HG02588 (cell line): ENCODE measurements around the gene BID.
"Not testable (repeated sequence)": the region's sequence is repeated elsewhere in the genome, so short reads cannot be mapped to it uniquely, and the experiment has no call there.

Experiments
- ATAC-seq: cut with Tn5 transposase; IDR thresholded peaks from one replicate; pipeline ENCODE4 v1.9.1; 2021; ENCODE audit warnings: mild to moderate bottlenecking, moderate library complexity; ENCODE audit not compliant: unreplicated experiment

Gene BID

DNA sequence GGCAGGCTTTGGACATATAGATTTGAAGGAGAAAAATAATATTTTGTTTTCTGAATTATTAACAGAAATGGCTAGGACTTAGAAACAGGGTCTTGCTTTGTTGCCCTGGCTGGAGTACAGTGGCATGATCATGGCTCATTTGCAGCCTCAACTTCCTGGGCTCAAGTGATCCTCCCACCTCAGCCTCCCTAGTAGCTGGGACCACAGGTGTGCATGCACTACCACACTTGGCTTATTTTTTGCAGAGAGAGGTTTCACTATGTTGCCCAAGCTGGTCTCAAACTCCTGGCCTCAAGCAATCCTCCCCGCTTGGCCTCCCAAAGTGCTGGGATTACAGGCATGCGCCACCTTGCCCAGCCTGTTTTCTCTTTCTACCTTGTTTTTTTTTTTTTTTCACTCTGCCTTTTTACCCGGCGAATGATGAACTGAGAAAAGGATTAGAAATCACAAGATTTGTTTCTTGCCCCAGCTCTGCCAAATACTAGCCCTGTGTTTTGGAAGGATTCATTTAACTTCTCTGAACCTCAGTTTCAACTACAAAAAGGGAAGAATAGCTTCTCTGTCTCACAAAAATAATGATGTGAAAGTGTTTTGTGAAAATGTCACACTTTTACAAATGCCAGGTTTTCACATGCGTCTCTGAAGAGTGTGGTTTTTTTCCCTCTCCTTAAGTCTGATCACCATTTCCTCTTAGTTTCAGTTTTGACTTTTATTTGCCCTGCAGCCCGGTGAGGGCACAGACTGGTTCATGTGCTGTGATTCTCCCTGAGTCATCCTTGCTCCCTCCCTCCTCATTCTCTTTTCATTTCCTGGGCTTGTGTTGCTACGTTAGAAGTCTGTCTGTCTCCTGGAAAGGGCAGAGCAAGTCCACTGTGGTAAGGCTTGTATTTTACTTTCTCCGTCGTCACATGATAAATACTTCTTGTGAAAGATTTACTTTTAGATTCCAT lies 68.0 kb downstream of the BID start:
- ATAC-seq: no peak

DNA sequence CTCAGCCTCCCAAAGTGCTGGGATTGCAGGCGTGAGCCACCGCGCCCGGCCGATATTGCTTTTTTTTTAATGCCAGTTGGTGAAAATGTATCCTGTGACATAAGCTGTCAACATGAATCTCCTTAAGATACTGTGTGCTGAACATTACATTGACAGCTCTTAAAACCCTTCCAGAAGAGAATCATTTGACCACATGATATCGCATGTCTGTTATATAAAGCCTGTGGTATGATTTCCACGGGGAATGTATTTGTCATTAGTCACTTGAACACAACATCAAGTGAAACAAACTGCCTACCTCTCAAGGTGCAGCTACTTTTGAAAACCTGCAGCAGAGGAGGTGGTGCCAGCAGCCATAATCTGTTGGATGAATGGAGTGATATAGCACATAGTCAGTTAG lies 68.7 kb downstream of the BID start:
- ATAC-seq: no peak

DNA sequence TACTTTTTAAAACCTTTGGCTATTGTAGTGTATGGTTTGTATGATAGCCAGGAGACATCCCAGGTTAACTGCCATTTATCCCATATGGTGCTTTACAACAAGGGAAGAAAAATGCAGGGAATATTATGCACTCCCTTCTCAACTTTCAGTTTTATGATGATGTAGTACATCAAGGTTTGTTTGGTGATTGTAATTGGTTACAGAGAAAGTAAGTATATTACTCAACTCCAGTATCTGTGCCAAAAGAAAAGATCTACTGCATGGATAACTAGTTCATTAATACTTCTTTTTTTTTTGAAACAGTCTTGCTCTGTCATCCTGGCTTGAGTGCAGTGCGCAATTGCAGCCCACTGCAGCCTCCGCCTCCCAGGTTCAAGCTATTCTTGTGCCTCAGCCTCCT lies 70.5 kb downstream of the BID start:
- no peak for ATAC-seq

DNA sequence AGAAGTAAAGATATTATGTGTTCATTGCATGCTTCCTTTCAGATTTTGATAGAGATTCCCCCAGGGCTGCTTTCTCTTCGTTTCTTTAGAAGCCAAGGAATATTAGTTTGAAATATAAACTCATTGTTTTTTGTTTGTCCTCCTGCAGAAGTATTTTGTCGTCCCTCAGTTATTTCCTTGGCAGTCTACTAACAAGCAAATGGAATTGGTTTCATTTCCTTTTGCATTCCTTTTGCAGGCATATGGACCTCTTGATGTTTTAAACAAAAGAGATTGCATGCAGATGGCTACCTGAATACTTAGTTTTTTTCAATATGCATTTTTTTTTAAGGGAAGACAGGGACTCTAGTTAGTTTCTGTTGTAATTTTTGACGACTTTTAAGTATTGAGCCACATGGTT lies 73.5 kb downstream of the BID start:
- no peak for ATAC-seq

DNA sequence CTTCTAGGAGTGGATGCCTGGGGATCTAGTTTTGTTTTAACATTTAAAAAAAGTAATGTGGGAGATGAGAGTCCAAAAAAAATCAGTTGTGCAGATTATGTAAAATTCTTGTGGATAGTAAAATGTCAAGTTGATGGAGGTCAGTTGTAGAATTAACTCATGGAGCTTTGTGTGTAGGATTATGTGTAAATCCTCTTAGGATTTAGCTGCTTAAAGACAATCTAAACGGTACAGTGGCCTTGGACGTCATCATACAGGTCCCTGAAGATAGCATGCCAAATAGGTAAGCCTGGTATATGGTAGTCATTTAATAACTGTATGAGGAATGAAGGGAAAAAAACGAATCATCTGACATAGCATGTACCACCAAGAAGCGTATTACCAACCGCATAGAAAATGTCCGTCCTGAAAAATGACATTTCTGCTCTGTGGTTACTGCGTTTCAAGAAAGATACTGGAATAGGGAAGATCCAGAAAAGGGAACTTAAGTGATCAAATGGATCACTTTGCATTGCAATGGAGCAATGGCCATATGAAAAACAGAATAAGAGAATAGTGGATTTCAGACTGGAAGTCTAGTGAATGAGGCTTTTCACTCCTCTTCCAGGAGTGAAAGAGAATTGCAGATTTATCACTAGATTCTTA lies 74.5 kb downstream of the BID start:
- ATAC-seq: no peak

DNA sequence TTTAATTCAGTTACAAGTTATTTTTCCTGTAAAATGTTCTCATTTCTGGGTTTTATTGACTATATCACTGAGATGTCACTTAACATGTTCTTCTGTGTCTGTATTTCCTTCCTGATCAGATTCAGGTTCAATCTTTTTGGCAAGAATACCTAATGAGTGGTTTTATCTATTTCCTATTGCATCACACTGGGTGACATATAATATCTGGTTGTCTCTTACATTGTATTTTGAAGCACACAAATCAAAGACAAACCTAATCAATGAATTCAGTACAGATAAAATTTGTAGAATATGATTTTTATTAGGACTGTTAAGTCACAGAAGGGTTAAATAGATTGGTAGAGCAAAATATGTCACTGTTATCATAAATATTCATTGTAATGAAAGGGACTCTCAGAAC lies 75.3 kb downstream of the BID start:
- no peak for ATAC-seq

DNA sequence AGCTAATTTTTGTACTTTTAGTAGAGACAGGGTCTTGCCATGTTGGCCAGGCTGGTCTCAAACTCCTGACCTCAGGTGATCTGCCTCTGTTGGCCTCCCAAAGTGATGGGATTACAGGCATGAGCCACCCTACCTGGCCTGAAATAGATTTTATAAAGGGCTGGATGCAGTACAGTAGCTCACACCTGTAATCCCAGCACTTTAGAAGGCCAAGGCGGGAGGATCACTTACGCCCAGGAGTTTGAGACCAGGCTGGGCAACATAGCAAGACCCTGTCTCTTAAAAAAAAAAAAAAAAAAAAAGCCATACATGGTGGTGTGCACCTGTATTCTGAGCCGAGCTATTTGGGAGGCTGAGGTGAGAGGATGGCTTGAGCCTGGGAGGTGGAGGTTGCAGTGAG lies 76.0 kb downstream of the BID start:
- not testable (repeated sequence) for ATAC-seq

DNA sequence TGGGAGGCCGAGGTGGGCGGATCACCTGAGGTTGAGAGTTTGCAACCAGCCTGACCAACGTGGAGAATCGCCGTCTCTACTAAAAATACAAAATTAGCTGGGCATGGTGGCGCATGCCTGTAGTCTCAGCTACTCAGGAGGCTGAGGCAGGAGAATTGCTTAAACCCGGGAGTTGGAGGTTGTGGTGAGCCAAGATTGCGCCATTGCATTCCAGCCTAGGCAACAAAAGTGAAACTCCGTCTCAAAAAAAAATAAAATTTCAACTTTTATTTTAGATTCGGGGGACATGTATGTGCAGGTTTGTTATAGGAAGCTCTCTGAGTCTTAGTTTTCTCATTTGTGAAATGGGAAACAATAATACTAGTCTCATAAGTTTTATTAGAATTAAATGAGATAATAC lies 77.1 kb downstream of the BID start:
- not testable (repeated sequence) for ATAC-seq

DNA sequence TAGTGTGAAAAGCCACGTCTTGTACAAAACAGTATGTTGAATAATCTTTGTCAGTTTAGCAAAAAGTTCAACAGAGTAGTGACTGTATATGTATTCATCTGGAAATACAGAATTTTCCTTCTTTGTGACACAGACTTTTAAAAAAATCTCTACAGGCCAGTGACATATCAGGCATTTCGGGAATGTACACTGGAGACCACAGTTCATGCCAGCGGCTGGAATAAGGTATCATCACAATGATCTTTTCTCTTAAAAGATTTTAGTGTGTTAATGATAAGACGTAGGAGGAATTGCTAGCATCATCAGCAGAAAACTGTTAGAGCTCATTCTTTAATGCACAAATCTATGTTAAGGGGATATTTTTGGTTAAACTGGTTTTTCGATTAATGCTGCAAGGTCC lies 78.3 kb downstream of the BID start:
- ATAC-seq: no peak

DNA sequence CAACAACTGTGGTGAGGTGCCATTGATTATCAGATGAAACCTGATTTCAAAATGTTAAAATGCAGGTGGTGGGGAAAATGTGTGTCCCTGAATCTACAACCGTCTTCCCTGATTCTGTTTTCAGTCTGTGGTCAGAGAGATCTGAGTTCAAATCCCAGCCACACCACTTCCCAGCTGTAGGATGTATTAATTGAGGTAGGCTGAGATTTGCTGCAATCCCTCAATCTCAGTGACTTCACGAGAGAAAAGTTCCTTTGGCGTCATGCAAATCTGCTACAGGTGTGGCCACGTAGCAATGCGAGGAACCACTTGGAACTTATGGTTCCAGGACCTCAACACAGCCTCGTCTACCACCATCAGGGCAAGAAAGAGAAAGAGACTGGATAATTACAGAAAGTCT lies 79.5 kb downstream of the BID start:
- no peak for ATAC-seq

DNA sequence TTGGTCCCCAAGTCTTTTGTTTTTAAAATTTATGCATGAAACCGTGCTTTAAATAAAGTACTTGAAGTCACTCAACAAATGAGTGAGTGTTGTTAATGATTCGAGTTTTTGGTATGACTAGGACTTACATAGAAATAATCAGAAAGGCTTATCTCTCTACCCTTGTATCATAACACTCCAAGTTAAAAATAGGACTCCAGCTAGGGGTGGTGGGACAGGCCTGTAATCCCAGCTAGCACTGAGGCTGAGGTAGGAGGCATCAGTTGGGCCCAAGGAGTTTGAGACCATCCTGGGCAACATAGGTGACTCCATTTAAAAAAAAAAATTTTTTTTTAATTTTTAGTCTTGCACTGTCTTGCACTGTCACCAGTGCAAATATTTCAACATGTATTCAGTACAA lies 80.1 kb downstream of the BID start:
- no peak for ATAC-seq

DNA sequence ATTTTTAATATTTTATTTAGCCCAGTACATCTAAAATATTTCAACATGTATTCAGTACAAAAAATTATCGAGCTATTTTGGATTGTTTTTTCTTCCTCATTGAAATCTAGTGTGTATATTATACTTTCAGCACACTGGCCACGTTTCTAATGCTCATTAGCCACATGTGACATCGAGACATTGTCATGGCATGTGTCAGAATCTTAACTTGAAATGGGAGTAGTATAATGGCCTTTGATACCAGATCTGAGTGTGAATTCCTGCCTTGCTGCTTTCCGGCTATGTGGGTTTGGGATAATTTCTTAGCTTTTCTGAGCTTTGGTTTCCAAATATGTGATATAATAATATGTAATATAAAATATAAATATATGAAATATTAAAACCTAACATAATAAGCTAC lies 81.4 kb downstream of the BID start:
- ATAC-seq: no peak

DNA sequence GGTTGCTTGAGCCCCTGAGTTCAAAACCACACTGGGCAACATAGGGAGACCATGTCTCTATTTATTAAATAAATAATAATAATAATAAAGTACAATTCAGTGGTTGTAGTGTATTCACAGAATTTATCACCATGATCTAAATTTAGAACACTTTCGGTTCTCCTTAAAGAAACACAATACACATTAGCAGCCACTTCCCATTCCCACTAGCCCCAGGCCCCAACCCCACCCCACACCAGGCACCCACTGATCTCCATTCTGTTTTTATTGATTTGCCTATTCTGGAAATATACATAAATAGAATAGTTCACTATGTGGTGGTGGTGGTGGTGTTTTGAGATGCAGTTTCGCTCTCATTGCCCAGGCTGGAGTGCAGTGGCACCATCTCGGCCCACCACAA lies 90.0 kb downstream of the BID start:
- no peak for ATAC-seq
